Astrocyte (in vitro differentiated cells and primary cell): ENCODE measurements around the gene IPO4. TPM values are rescaled to one million over a fixed set of nuclear protein-coding genes. Genes with fewer than 3 reads are reported as not detected.

Source experiments
- DNase-seq: peaks from one replicate; pipeline ENCODE4 v3.0.0-alpha.2; 2010; ENCODE audit warnings: low read depth
- FAIRE-seq: peaks from 2 replicates; lab custom pipeline; 2011; peaks lifted over from hg19 to GRCh38; lab: Jason Lieb, UNC
- H2AFZ ChIP-seq: 2 replicates; pipeline ENCODE4 v1.6.0; 2012; ENCODE audit warnings: low read depth, low read length, inconsistent platforms
- H3K27ac ChIP-seq: 2 replicates; pipeline ENCODE4 v1.5.1; 2011; ENCODE audit warnings: low read depth, low read length, inconsistent platforms
- H3K27me3 ChIP-seq: 2 replicates; pipeline ENCODE4 v1.6.0; 2011; ENCODE audit warnings: low read length, inconsistent platforms; ENCODE audit not compliant: insufficient read depth
- H3K36me3 ChIP-seq: 2 replicates; pipeline ENCODE4 v1.5.1; 2011; ENCODE audit warnings: low read length, inconsistent platforms; ENCODE audit not compliant: insufficient read depth
- H3K4me1 ChIP-seq: 2 replicates; pipeline ENCODE4 v1.5.1; 2011; ENCODE audit warnings: low read length, inconsistent platforms; ENCODE audit not compliant: insufficient read depth
- H3K4me2 ChIP-seq: 2 replicates; pipeline ENCODE4 v1.6.0; 2012; ENCODE audit warnings: low read length, inconsistent platforms
- H3K4me3 ChIP-seq: 2 replicates; pipeline ENCODE4 v1.5.1; 2011; ENCODE audit warnings: low read depth, mild to moderate bottlenecking, low read length, inconsistent platforms; ENCODE audit not compliant: insufficient read depth
- H3K79me2 ChIP-seq: 2 replicates; pipeline ENCODE4 v1.6.0; 2012; ENCODE audit warnings: mild to moderate bottlenecking, low read length, inconsistent platforms; ENCODE audit not compliant: insufficient read depth
- H3K9ac ChIP-seq: 2 replicates; pipeline ENCODE4 v1.6.0; 2012; ENCODE audit warnings: mild to moderate bottlenecking, low read length, inconsistent platforms
- H3K9me3 ChIP-seq: 2 replicates; pipeline ENCODE4 v1.5.1; 2012; ENCODE audit warnings: low read depth, mild to moderate bottlenecking, low read length, inconsistent platforms; ENCODE audit not compliant: insufficient read depth
- H4K20me1 ChIP-seq: 2 replicates; pipeline ENCODE4 v1.6.0; 2012; ENCODE audit warnings: low read length, inconsistent platforms; ENCODE audit not compliant: insufficient read depth
- H3K27ac Mint-ChIP-seq: one replicate; pipeline ENCODE4 v1.8.0; 2021; ENCODE audit warnings: mild to moderate bottlenecking, mixed read lengths; ENCODE audit not compliant: unreplicated experiment
- H3K27me3 Mint-ChIP-seq: one replicate; pipeline ENCODE4 v1.8.0; 2021; ENCODE audit warnings: low read depth, mixed read lengths; ENCODE audit not compliant: unreplicated experiment
- H3K36me3 Mint-ChIP-seq: one replicate; pipeline ENCODE4 v1.8.0; 2021; ENCODE audit warnings: low read depth, mixed read lengths; ENCODE audit not compliant: unreplicated experiment
- H3K4me1 Mint-ChIP-seq: one replicate; pipeline ENCODE4 v1.8.0; 2021; ENCODE audit warnings: low read depth, mixed read lengths; ENCODE audit not compliant: unreplicated experiment
- H3K4me3 Mint-ChIP-seq: one replicate; pipeline ENCODE4 v1.8.0; 2021; ENCODE audit warnings: mild to moderate bottlenecking, moderate library complexity, mixed read lengths; ENCODE audit not compliant: unreplicated experiment
- H3K9me3 Mint-ChIP-seq: one replicate; pipeline ENCODE4 v1.8.0; 2021; ENCODE audit warnings: mild to moderate bottlenecking, mixed read lengths; ENCODE audit not compliant: unreplicated experiment
- EZH2 ChIP-seq: IDR thresholded peaks from 2 replicates; pipeline ENCODE4 v1.6.1; 2012; ENCODE audit warnings: mild to moderate bottlenecking, low read length, inconsistent platforms; ENCODE audit not compliant: insufficient read depth
- total RNA-seq: library from RNA; stranded (reverse); gene quantifications from 2 replicates; pipeline ENCODE4 v1.2.1, GENCODE V29; 2021
- TF ChIP-seq, protein P1 (sequence below): IDR thresholded peaks from 2 replicates; pipeline ENCODE4 v1.5.1; 2011; ENCODE audit warnings: low read depth, mild to moderate bottlenecking, inconsistent platforms, low read length, moderate library complexity; ENCODE audit not compliant: insufficient read depth

Gene IPO4
- total RNA-seq, 1 donor from 2014 or later, result 46.1 TPM

GRCh38 chr14:24138396-24139271 is 50.0 kb downstream of the IPO4 start:
- peaks cover 28% of the 10 kb centered on the region for H3K4me1 Mint-ChIP-seq
- no peak for TF ChIP-seq EZH2
- TF ChIP-seq, protein P1, sequence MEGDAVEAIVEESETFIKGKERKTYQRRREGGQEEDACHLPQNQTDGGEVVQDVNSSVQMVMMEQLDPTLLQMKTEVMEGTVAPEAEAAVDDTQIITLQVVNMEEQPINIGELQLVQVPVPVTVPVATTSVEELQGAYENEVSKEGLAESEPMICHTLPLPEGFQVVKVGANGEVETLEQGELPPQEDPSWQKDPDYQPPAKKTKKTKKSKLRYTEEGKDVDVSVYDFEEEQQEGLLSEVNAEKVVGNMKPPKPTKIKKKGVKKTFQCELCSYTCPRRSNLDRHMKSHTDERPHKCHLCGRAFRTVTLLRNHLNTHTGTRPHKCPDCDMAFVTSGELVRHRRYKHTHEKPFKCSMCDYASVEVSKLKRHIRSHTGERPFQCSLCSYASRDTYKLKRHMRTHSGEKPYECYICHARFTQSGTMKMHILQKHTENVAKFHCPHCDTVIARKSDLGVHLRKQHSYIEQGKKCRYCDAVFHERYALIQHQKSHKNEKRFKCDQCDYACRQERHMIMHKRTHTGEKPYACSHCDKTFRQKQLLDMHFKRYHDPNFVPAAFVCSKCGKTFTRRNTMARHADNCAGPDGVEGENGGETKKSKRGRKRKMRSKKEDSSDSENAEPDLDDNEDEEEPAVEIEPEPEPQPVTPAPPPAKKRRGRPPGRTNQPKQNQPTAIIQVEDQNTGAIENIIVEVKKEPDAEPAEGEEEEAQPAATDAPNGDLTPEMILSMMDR, result no peak
- no peak for FAIRE-seq

DNA sequence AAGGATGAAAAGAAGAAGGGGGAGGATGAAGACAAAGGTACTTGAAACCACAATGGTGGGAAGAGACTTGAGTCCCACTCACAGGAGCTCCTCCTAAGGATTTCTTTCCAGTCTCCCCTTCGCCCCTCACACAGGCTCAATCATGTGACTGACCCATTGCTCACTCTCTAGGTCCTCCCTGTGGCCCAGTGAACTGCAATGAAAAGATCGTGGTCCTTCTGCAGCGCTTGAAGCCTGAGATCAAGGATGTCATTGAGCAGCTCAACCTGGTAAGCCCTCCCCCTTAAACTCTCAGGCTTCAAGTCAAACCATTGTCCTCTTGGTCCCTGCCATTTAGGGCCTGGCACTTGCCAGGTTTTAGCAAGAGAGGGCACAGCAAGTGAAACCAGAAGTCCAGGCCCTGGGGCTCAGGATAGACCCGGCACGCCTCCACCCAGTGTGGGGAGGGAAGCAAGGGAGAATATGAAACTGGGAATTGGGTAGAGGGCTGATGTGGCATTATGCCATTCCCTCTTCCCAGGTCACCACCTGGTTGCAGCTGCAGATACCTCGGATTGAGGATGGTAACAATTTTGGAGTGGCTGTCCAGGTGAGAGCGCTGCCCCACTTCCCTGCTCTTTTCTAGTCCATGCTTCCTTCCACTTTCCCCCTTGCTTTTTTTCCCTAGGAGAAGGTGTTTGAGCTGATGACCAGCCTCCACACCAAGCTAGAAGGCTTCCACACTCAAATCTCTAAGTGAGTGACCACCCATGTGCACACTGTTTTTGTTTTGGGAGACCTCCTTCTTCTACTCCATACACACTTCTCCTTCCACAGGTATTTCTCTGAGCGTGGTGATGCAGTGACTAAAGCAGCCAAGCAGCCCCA is 50.9 kb downstream of the IPO4 start:
- no peak overlapping the region for H2AFZ ChIP-seq
- Mint-ChIP-seq H3K27me3 (no peaks in the 10 kb centered on the region), H3K9me3 (no peaks in the 10 kb centered on the region), H3K27ac (no peak overlapping the region), H3K4me1 (peaks cover 19% of the 10 kb centered on the region), H3K4me3 (peak overlapping the region; percentile 66), H3K36me3 (peaks cover 21% of the 10 kb centered on the region)
- TF ChIP-seq, protein P1, result no peak
- FAIRE-seq, result no peak
- H4K20me1 ChIP-seq, result peaks cover 16% of the 10 kb centered on the region
- peaks cover 8% of the 10 kb centered on the region for H3K36me3 ChIP-seq
- peaks cover 15% of the 10 kb centered on the region for H3K4me1 ChIP-seq
- no peak overlapping the region for H3K27ac ChIP-seq
- DNase-seq, result no peak
- H3K9me3 ChIP-seq, result no peaks in the 10 kb centered on the region
- no peak overlapping the region for H3K4me3 ChIP-seq
- peaks cover 36% of the 10 kb centered on the region for H3K79me2 ChIP-seq
- H3K9ac ChIP-seq, result no peak overlapping the region
- H3K27me3 ChIP-seq, result no peaks in the 10 kb centered on the region
- no peak overlapping the region for H3K4me2 ChIP-seq

More at GRCh38 chr14:24138396-24139271, 50.0 kb downstream of the IPO4 start:
- H3K27me3 ChIP-seq, result no peaks in the 10 kb centered on the region
- H3K27ac Mint-ChIP-seq, result no peak overlapping the region
- no peaks in the 10 kb centered on the region for H3K9me3 Mint-ChIP-seq
- H3K4me1 ChIP-seq, result peaks cover 19% of the 10 kb centered on the region
- peaks cover 16% of the 10 kb centered on the region for H4K20me1 ChIP-seq
- H2AFZ ChIP-seq, result no peak overlapping the region
- no peak overlapping the region for H3K27ac ChIP-seq
- H3K4me3 ChIP-seq, result no peak overlapping the region
- H3K36me3 Mint-ChIP-seq, result peaks cover 21% of the 10 kb centered on the region
- no peaks in the 10 kb centered on the region for H3K27me3 Mint-ChIP-seq
- peaks cover 36% of the 10 kb centered on the region for H3K79me2 ChIP-seq
- no peak overlapping the region for H3K9ac ChIP-seq
- no peak for DNase-seq
- no peak overlapping the region for H3K4me2 ChIP-seq
- no peaks in the 10 kb centered on the region for H3K9me3 ChIP-seq
- H3K36me3 ChIP-seq, result peaks cover 11% of the 10 kb centered on the region
- peak overlapping the region; percentile 96 for H3K4me3 Mint-ChIP-seq
